ENCODE results near the gene LGR4.
"Not testable (repeated sequence)": the region's sequence is repeated elsewhere in the genome, so short reads cannot be mapped to it uniquely, and the experiment has no call there.

LGR4 gene, protein sequence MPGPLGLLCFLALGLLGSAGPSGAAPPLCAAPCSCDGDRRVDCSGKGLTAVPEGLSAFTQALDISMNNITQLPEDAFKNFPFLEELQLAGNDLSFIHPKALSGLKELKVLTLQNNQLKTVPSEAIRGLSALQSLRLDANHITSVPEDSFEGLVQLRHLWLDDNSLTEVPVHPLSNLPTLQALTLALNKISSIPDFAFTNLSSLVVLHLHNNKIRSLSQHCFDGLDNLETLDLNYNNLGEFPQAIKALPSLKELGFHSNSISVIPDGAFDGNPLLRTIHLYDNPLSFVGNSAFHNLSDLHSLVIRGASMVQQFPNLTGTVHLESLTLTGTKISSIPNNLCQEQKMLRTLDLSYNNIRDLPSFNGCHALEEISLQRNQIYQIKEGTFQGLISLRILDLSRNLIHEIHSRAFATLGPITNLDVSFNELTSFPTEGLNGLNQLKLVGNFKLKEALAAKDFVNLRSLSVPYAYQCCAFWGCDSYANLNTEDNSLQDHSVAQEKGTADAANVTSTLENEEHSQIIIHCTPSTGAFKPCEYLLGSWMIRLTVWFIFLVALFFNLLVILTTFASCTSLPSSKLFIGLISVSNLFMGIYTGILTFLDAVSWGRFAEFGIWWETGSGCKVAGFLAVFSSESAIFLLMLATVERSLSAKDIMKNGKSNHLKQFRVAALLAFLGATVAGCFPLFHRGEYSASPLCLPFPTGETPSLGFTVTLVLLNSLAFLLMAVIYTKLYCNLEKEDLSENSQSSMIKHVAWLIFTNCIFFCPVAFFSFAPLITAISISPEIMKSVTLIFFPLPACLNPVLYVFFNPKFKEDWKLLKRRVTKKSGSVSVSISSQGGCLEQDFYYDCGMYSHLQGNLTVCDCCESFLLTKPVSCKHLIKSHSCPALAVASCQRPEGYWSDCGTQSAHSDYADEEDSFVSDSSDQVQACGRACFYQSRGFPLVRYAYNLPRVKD

GRCh38 chr11:27472398-27473016 is at the start of gene LGR4:
Gene LGR4 (minus strand): TSS chr11:27472790. CDS start chr11:27472302, 488 bp downstream.
- DNase-seq (ENCODE audit: low read depth in 1 of 2, low spot score in 1 of 2), result peak; percentile 32 to 65

- no peak for DNase-seq (ENCODE audit: low read depth in 1 of 2, low spot score in 1 of 2)
Observed at GRCh38 chr11:27520226-27520625, 47.6 kb upstream of the LGR4 start.

- no peak for DNase-seq (ENCODE audit: low read depth in 1 of 2, low spot score in 1 of 2)
Observed at GRCh38 chr11:27518518-27518917, 45.9 kb upstream of the LGR4 start.

DNA sequence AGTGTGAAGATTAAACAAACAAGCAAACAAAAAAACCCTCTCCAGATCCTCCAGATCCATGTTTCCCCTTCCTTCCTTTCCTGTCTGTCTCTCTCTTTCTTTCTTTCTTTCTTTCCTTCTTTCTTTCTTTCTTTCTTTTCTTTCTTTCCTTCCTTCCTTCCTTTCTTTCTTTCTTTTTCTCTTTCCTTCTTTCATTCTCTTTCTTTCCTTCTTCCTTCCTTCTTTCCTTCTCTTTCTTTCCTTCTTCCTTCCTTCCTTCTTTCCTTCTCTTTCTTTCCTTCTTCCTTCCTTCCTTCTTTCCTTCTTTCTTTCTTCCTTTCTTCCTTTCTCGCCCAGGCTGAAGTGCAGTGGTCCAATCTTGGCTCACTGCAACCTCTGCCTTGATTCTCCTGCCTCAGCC is 44.9 kb upstream of the LGR4 start:
- not testable (repeated sequence) for DNase-seq (ENCODE audit: low read depth in 1 of 2, low spot score in 1 of 2)

- no peak for DNase-seq (ENCODE audit: low read depth in 1 of 2, low spot score in 1 of 2)
Observed at GRCh38 chr11:27514558-27514957, 42.0 kb upstream of the LGR4 start.

- DNase-seq (ENCODE audit: low read depth in 1 of 2, low spot score in 1 of 2), result no peak
Observed at GRCh38 chr11:27514076-27514475, 41.5 kb upstream of the LGR4 start.

- no peak for DNase-seq (ENCODE audit: low read depth in 1 of 2, low spot score in 1 of 2)
Observed at GRCh38 chr11:27513389-27513788, 40.8 kb upstream of the LGR4 start.

- no peak for DNase-seq (ENCODE audit: low read depth in 1 of 2, low spot score in 1 of 2)
Observed at GRCh38 chr11:27512238-27512637, 39.6 kb upstream of the LGR4 start.

- no peak for DNase-seq (ENCODE audit: low read depth in 1 of 2, low spot score in 1 of 2)
Observed at GRCh38 chr11:27509908-27510307, 37.3 kb upstream of the LGR4 start.

- no peak for DNase-seq (ENCODE audit: low read depth in 1 of 2, low spot score in 1 of 2)
Observed at GRCh38 chr11:27507557-27508322, 35.1 kb upstream of the LGR4 start.

GRCh38 chr11:27506200-27507182 is 33.9 kb upstream of the LGR4 start, which contains the start of gene LIN7C:
Gene LIN7C (minus strand): TSS chr11:27506769. CDS start chr11:27506752, 17 bp downstream.
- DNase-seq (ENCODE audit: low read depth in 1 of 2, low spot score in 1 of 2), result peak; percentile 92 to 97

DNA sequence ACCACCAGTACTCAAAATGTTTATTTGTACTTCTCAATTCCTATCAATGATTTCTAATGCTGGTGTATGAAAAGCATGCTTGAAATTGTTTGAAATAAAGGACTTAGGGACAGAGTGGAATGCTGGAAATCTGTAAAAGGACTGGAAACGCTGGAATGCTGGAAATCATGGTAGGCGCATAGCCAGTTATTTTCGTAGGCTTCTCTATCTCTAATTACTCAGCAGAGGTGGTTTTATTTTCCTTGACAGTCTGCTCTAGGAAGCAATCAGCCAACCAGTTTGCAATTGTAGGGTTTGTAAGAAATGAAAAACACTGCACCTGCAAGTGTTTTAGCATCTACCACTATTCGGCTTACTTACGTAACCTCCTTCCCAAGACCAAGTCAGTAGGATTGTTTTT is 33.2 kb upstream of the LGR4 start:
- no peak for DNase-seq (ENCODE audit: low read depth in 1 of 2, low spot score in 1 of 2)

DNA sequence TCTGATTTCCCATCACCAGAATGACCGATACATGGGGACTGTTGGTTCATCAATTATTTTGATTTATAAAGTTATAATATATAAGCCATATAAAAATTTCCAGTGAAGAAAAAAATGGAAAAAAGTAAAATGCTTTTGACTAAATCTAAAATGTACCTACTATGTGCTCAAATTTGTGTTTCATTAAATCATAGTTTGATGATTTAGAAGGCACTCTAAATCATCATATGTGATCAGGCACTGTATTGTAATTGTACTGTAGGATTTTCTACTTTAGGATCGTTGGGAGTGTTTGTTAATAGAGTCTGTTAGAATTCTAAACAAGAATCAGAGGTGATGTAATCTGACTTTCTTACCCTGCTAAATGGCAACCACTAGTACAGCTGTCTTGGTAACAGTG is 31.6 kb upstream of the LGR4 start:
- DNase-seq (ENCODE audit: low read depth in 1 of 2, low spot score in 1 of 2), result no peak

- DNase-seq (ENCODE audit: low read depth in 1 of 2, low spot score in 1 of 2), result no peak
Observed at GRCh38 chr11:27501100-27501499, 28.5 kb upstream of the LGR4 start.

GRCh38 chr11:27497911-27498310 is 25.3 kb upstream of the LGR4 start:
- DNase-seq (ENCODE audit: low read depth in 1 of 2, low spot score in 1 of 2), result no peak

DNA sequence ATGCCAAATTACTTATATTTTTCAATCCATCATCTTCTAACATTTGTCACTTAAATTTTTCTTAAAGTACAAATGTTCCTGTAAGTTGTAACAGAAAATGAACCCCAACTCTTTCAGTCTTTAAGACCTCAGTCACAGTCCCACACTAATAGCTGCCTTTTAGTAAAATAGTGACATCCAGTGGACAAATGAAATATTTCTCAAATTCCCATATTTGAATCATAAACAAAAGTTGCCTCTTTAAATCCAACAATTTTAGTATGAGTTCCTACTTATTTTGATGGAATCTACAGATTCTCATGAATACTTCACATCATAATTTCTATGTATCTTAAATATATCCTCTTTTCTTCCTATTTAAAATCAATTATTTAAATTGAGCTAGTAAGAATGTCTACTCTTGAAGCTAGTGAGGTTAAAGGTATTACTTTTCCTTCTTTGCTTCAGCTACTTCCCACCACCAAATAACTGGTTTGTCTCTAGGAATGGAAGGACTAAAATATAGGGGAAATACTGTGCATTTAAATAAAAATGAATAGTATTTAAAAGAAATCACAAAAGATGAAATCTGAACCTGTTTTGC is 24.8 kb upstream of the LGR4 start:
- DNase-seq (ENCODE audit: low read depth in 1 of 2, low spot score in 1 of 2), result no peak

DNA sequence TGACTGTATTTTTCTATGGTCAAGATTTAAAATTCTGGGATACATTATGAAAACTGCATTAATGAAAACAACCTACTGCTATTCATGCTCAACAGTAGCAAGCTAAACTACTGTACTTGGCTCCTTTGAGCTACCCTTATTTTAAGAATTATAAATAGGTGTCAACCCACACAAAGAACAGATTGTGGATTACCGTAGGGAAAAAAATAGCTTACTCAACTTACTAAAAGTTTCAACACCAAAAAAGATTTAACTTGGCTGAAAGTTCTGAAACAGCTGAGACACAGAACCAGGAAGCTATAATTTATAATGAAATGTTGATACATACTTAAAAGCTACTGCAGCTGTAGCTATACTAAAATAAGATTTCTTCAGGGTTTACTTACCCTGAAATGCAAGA is 23.9 kb upstream of the LGR4 start:
- no peak for DNase-seq (ENCODE audit: low read depth in 1 of 2, low spot score in 1 of 2)

DNA sequence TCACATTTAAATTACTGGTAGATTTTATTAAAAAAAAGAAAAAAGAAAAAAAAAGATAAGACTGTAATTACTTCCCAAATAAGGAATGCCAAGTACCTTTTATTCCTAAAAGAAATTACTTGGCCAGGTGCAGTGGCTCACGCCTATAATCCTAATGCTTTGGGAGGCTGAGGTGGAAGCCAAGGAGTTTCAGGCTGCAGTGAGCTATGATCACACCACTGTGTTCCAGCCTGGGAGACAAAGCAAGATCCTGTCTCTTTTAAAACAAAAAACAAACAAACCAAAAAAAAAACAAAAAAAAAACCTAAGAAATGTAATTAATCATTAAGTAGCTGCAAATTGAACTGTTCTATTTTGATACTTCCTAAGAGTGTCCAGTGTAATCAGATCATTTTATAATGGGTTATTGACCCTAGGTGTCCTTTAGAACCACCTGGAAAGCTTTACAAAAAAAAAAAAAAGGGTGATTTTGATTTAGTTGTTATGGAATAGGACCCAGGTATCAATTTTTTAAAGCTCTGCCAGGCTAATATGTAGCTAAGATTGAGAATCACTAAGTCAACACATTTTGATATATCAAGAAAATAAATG is 23.2 kb upstream of the LGR4 start:
- no peak for DNase-seq (ENCODE audit: low read depth in 1 of 2, low spot score in 1 of 2)

GRCh38 chr11:27489092-27489491 is 16.5 kb upstream of the LGR4 start:
- no peak for DNase-seq (ENCODE audit: low read depth in 1 of 2, low spot score in 1 of 2)

Data from activated CD4-positive, alpha-beta T cell treated with anti-CD3 and anti-CD28 coated beads, Interleukin-2, amount 50 U/mL, for 24 hours (primary cell).